Dendritic cell treated with granulocyte-macrophage colony-stimulating factor and Interleukin-4, amounts not matched to agents 40 ng/mL and 50 ng/mL, for 4 days (primary cell): ENCODE measurements around the gene KLHDC7B.

Source experiments
- H3K27ac Mint-ChIP-seq: one replicate; pipeline ENCODE4 v1.8.0; 2022; ENCODE audit warnings: mild to moderate bottlenecking, mixed read lengths
- H3K27me3 Mint-ChIP-seq: one replicate; pipeline ENCODE4 v1.8.0; 2022; ENCODE audit warnings: mild to moderate bottlenecking, mixed read lengths
- H3K36me3 Mint-ChIP-seq: one replicate; pipeline ENCODE4 v1.8.0; 2022; ENCODE audit warnings: low read depth, mixed read lengths
- H3K4me1 Mint-ChIP-seq: one replicate; pipeline ENCODE4 v1.8.0; 2022; ENCODE audit warnings: low read depth, mixed read lengths
- H3K4me3 Mint-ChIP-seq: one replicate; pipeline ENCODE4 v1.8.0; 2022; ENCODE audit warnings: mild to moderate bottlenecking, moderate library complexity, mixed read lengths
- H3K9me3 Mint-ChIP-seq: one replicate; pipeline ENCODE4 v1.8.0; 2022; ENCODE audit warnings: mixed read lengths
- intact Hi-C: fragments of 100-400 bp; cut with micrococcal nuclease; formaldehyde crosslinking; loops from one replicate; pipeline ENCODE4 v1.15.0; 2022

Gene KLHDC7B

GRCh38 chr22:50561401-50562358 lies 16.0 kb downstream of the KLHDC7B start:
- peaks cover 14% of the 10 kb centered on the region for H3K27me3 Mint-ChIP-seq
- H3K27ac Mint-ChIP-seq = peak overlapping the region; percentile 67
- H3K4me1 Mint-ChIP-seq = peaks cover 17% of the 10 kb centered on the region
- no peaks in the 10 kb centered on the region for H3K9me3 Mint-ChIP-seq
- no peaks in the 10 kb centered on the region for H3K36me3 Mint-ChIP-seq
- intact Hi-C loops = loop anchor here (1.0 to 2.0 kb wide), 3 partner anchors 17 to 53 kb away; partner anchors contain the start of genes NCAPH2 and SCO2
- peak overlapping the region; percentile 59 for H3K4me3 Mint-ChIP-seq

GRCh38 chr22:50562523-50563412 lies 17.1 kb downstream of the KLHDC7B start, which contains the start of gene SYCE3:
SYCE3 (minus strand) TSS chr22:50562919; CDS start chr22:50556405, 6,514 bp downstream.
- H3K9me3 Mint-ChIP-seq = no peaks in the 10 kb centered on the region
- peaks cover 17% of the 10 kb centered on the region for H3K4me1 Mint-ChIP-seq
- intact Hi-C loops = loop anchor here (1.0 to 2.0 kb wide), 3 partner anchors 18 to 54 kb away; partner anchors contain the start of genes NCAPH2 and SCO2
- no peaks in the 10 kb centered on the region for H3K36me3 Mint-ChIP-seq
- H3K4me3 Mint-ChIP-seq = peak within 1 kb of the TSS; percentile 86
- H3K27ac Mint-ChIP-seq = peak within 1 kb of the TSS; percentile 69
- H3K27me3 Mint-ChIP-seq = peaks cover 16% of the 10 kb centered on the region

- Mint-ChIP-seq H3K27ac (peak overlapping the region; percentile 69), H3K4me3 (peak overlapping the region; percentile 86), H3K27me3 (peaks cover 16% of the 10 kb centered on the region), H3K9me3 (no peaks in the 10 kb centered on the region), H3K4me1 (peaks cover 17% of the 10 kb centered on the region), H3K36me3 (peaks cover 2% of the 10 kb centered on the region)
- intact Hi-C loops = loop anchor here (2.0 kb wide), 1 partner anchor 55 kb away; the partner anchor contains the start of gene NCAPH2
These were observed 17.9 kb downstream of the KLHDC7B start for GRCh38 chr22:50563413-50564160.

GRCh38 chr22:50564289-50564688 lies 18.6 kb downstream of the KLHDC7B start:
- peaks cover 17% of the 10 kb centered on the region for H3K4me1 Mint-ChIP-seq
- H3K4me3 Mint-ChIP-seq = no peak overlapping the region
- intact Hi-C loops = no loop called here
- H3K36me3 Mint-ChIP-seq = peaks cover 9% of the 10 kb centered on the region
- peaks cover 16% of the 10 kb centered on the region for H3K27me3 Mint-ChIP-seq
- no peaks in the 10 kb centered on the region for H3K9me3 Mint-ChIP-seq
- no peak overlapping the region for H3K27ac Mint-ChIP-seq

- peaks cover 44% of the 10 kb centered on the region for H3K36me3 Mint-ChIP-seq
These were observed 22.1 kb downstream of the KLHDC7B start for GRCh38 chr22:50567721-50568252.

GRCh38 chr22:50568626-50569025 lies 22.9 kb downstream of the KLHDC7B start:
- Mint-ChIP-seq H3K4me3 (no peak overlapping the region), H3K27ac (no peak overlapping the region)
- intact Hi-C loops = no loop called here

More at GRCh38 chr22:50567721-50568252, 22.1 kb downstream of the KLHDC7B start:
- intact Hi-C loops = no loop called here
- H3K9me3 Mint-ChIP-seq = no peaks in the 10 kb centered on the region
- peaks cover 9% of the 10 kb centered on the region for H3K4me1 Mint-ChIP-seq
- peaks cover 13% of the 10 kb centered on the region for H3K27me3 Mint-ChIP-seq
- no peak overlapping the region for H3K27ac Mint-ChIP-seq
- H3K4me3 Mint-ChIP-seq = no peak overlapping the region

GRCh38 chr22:50569041-50569459 lies 23.4 kb downstream of the KLHDC7B start:
- Mint-ChIP-seq H3K27me3 (peaks cover 6% of the 10 kb centered on the region), H3K36me3 (peaks cover 54% of the 10 kb centered on the region), H3K27ac (no peak overlapping the region), H3K4me3 (no peak overlapping the region), H3K4me1 (no peaks in the 10 kb centered on the region), H3K9me3 (no peaks in the 10 kb centered on the region)
- intact Hi-C loops = no loop called here

More at GRCh38 chr22:50568626-50569025, 22.9 kb downstream of the KLHDC7B start:
- Mint-ChIP-seq H3K9me3 (no peaks in the 10 kb centered on the region), H3K27me3 (peaks cover 7% of the 10 kb centered on the region), H3K36me3 (peaks cover 50% of the 10 kb centered on the region), H3K4me1 (peaks cover under 1% of the 10 kb centered on the region)

- no peak overlapping the region for H3K4me3 Mint-ChIP-seq
- peaks cover 2% of the 10 kb centered on the region for H3K27me3 Mint-ChIP-seq
- no peaks in the 10 kb centered on the region for H3K4me1 Mint-ChIP-seq
- peaks cover 61% of the 10 kb centered on the region for H3K36me3 Mint-ChIP-seq
- intact Hi-C loops = no loop called here
- H3K27ac Mint-ChIP-seq = no peak overlapping the region
- H3K9me3 Mint-ChIP-seq = no peaks in the 10 kb centered on the region
These were observed 24.3 kb downstream of the KLHDC7B start for GRCh38 chr22:50569896-50570535.

- H3K36me3 Mint-ChIP-seq = peaks cover 61% of the 10 kb centered on the region
- H3K4me3 Mint-ChIP-seq = no peak overlapping the region
- H3K27me3 Mint-ChIP-seq = peaks cover 2% of the 10 kb centered on the region
- H3K9me3 Mint-ChIP-seq = no peaks in the 10 kb centered on the region
- intact Hi-C loops = no loop called here
- H3K4me1 Mint-ChIP-seq = no peaks in the 10 kb centered on the region
- no peak overlapping the region for H3K27ac Mint-ChIP-seq
These were observed 25.2 kb downstream of the KLHDC7B start for GRCh38 chr22:50570861-50571260.

- H3K4me3 Mint-ChIP-seq = no peak overlapping the region
- H3K4me1 Mint-ChIP-seq = no peaks in the 10 kb centered on the region
- peaks cover 61% of the 10 kb centered on the region for H3K36me3 Mint-ChIP-seq
- intact Hi-C loops = no loop called here
- no peaks in the 10 kb centered on the region for H3K9me3 Mint-ChIP-seq
- H3K27ac Mint-ChIP-seq = no peak overlapping the region
- H3K27me3 Mint-ChIP-seq = peaks cover 2% of the 10 kb centered on the region
These were observed 25.8 kb downstream of the KLHDC7B start for GRCh38 chr22:50571264-50572175.

- Mint-ChIP-seq H3K4me3 (no peak overlapping the region), H3K9me3 (no peaks in the 10 kb centered on the region), H3K36me3 (peaks cover 66% of the 10 kb centered on the region), H3K27ac (no peak overlapping the region), H3K27me3 (peaks cover 4% of the 10 kb centered on the region), H3K4me1 (peaks cover 8% of the 10 kb centered on the region)
- intact Hi-C loops = no loop called here
These were observed 27.3 kb downstream of the KLHDC7B start for GRCh38 chr22:50572965-50573364.
